Activated CD4-positive, alpha-beta T cell treated with anti-CD3 and anti-CD28 coated beads for 1 hour (primary cell): ENCODE measurements around the gene TRIM17.

ENCODE experiments used
- DNase-seq: peaks from one replicate; pipeline ENCODE4 v3.0.0-alpha.2; 2020

Gene TRIM17

GRCh38 chr1:228416217-228416933 lies at the start of gene TRIM17:
Gene TRIM17 (minus strand): TSS chr1:228416861. CDS start chr1:228415072, 1,789 bp downstream.
- DNase-seq, result no peak

- DNase-seq, result no peak
These were observed 49.0 kb upstream of the TRIM17 start for GRCh38 chr1:228465571-228466146.

GRCh38 chr1:228465141-228465540 lies 48.5 kb upstream of the TRIM17 start:
- DNase-seq, result no peak

GRCh38 chr1:228464487-228464983 lies 47.9 kb upstream of the TRIM17 start:
- DNase-seq, result peak; percentile 74

- DNase-seq, result peak; percentile 16
These were observed 47.1 kb upstream of the TRIM17 start for GRCh38 chr1:228463559-228464455.

- no peak for DNase-seq
These were observed 46.4 kb upstream of the TRIM17 start for GRCh38 chr1:228463009-228463558.

GRCh38 chr1:228462560-228462959 lies 45.9 kb upstream of the TRIM17 start:
- DNase-seq, result no peak

GRCh38 chr1:228460821-228461220 lies 44.2 kb upstream of the TRIM17 start:
- no peak for DNase-seq

- DNase-seq, result peak; percentile 27
These were observed 42.7 kb upstream of the TRIM17 start for GRCh38 chr1:228459091-228459993.

GRCh38 chr1:228457396-228458176 lies 40.9 kb upstream of the TRIM17 start:
- peak; percentile 72 for DNase-seq

- no peak for DNase-seq
These were observed 40.3 kb upstream of the TRIM17 start for GRCh38 chr1:228457017-228457395.

- DNase-seq, result no peak
These were observed 39.8 kb upstream of the TRIM17 start for GRCh38 chr1:228456252-228457016.

- no peak for DNase-seq
These were observed 39.1 kb upstream of the TRIM17 start for GRCh38 chr1:228455715-228456114.

GRCh38 chr1:228454238-228454637 lies 37.6 kb upstream of the TRIM17 start:
- no peak for DNase-seq

- DNase-seq, result no peak
These were observed 37.0 kb upstream of the TRIM17 start for GRCh38 chr1:228453614-228454013.

- DNase-seq, result no peak
These were observed 36.4 kb upstream of the TRIM17 start for GRCh38 chr1:228453022-228453560.

GRCh38 chr1:228452194-228453021 lies 35.7 kb upstream of the TRIM17 start:
- no peak for DNase-seq

GRCh38 chr1:228450200-228450599 lies 33.5 kb upstream of the TRIM17 start:
- DNase-seq, result no peak

GRCh38 chr1:228448372-228448771 lies 31.7 kb upstream of the TRIM17 start:
- DNase-seq, result no peak
